NCI-H82 (cell line): ENCODE results near the gene PRR18.

Experiments
- DNase-seq: peaks from one replicate; lab custom pipeline; 2025; lab: John Stamatoyannopoulos, UW

The PRR18 gene

GRCh38 chr6:166274739-166275370, 33.3 kb downstream of the PRR18 start:
- no peak for DNase-seq

- DNase-seq = no peak
Measured at GRCh38 chr6:166274163-166274562, 34.0 kb downstream of the PRR18 start.

GRCh38 chr6:166271376-166271765, 36.8 kb downstream of the PRR18 start:
- no peak for DNase-seq

GRCh38 chr6:166270706-166271375, 37.4 kb downstream of the PRR18 start:
- DNase-seq = no peak

- DNase-seq = no peak
Measured at GRCh38 chr6:166269301-166270039, 38.7 kb downstream of the PRR18 start.

- no peak for DNase-seq
Measured at GRCh38 chr6:166268431-166268830, 39.8 kb downstream of the PRR18 start.

- no peak for DNase-seq
Measured at GRCh38 chr6:166267526-166267925, 40.7 kb downstream of the PRR18 start.

GRCh38 chr6:166266336-166266735, 41.9 kb downstream of the PRR18 start:
- no peak for DNase-seq

- no peak for DNase-seq
Measured at GRCh38 chr6:166262743-166263515, 45.3 kb downstream of the PRR18 start.

- no peak for DNase-seq
Measured at GRCh38 chr6:166259296-166259977, 48.8 kb downstream of the PRR18 start.

GRCh38 chr6:166258854-166259276, 49.3 kb downstream of the PRR18 start:
- no peak for DNase-seq

GRCh38 chr6:166257911-166258318, 50.3 kb downstream of the PRR18 start:
- DNase-seq = no peak
